ENCODE data around the gene LIPC.

- TF ChIP-seq ZC3H10 (CRISPR knock-in tag; IDR thresholded peaks at IDR 0.05), result no peak
- no peak for TF ChIP-seq ARNTL (CRISPR knock-in tag; IDR thresholded peaks at IDR 0.05; ENCODE audit: borderline replicate concordance, low read depth)
- TF ChIP-seq RARB (CRISPR knock-in tag; IDR thresholded peaks at IDR 0.05), result no peak
- no peak for TF ChIP-seq ISL1 (CRISPR knock-in tag; IDR thresholded peaks at IDR 0.05)
- TF ChIP-seq PPARA (CRISPR knock-in tag; IDR thresholded peaks at IDR 0.05; ENCODE audit: borderline replicate concordance), result no peak
- TF ChIP-seq ZFP30 (CRISPR knock-in tag; IDR thresholded peaks at IDR 0.05), result no peak
- no peak for TF ChIP-seq PATZ1 (CRISPR knock-in tag; IDR thresholded peaks at IDR 0.05; ENCODE audit: borderline replicate concordance)
- TF ChIP-seq ZNF70 (CRISPR knock-in tag; IDR thresholded peaks at IDR 0.05), result no peak
- no peak for TF ChIP-seq CREB5 (CRISPR knock-in tag; IDR thresholded peaks at IDR 0.05; ENCODE audit: low read depth)
- no peak for TF ChIP-seq BACH2 (CRISPR knock-in tag; IDR thresholded peaks at IDR 0.05; ENCODE audit: borderline replicate concordance)
- TF ChIP-seq TOX (CRISPR knock-in tag; IDR thresholded peaks at IDR 0.05; ENCODE audit: borderline replicate concordance), result no peak
- no peak for TF ChIP-seq TSHZ2 (CRISPR knock-in tag; IDR thresholded peaks at IDR 0.05)
- no peak for TF ChIP-seq POU6F1 (CRISPR knock-in tag; IDR thresholded peaks at IDR 0.05; ENCODE audit: borderline replicate concordance, low read depth)
Observed at GRCh38 chr15:58565619-58566018, 133.8 kb downstream of the LIPC start.

Data from SK-N-SH treated with all-trans-retinoic acid at 6 μM for 48 hours (cell line).